H1 (cell line): ENCODE results near the gene CHMP4A. TPM values are rescaled to one million over a fixed set of nuclear protein-coding genes. Genes with fewer than 3 reads are reported as not detected.
A peak's percentile ranks its signal among the peaks of the same experiment; 100 is the strongest.
"Not testable (repeated sequence)": the region's sequence is repeated elsewhere in the genome, so short reads cannot be mapped to it uniquely, and the experiment has no call there.

Experiments used
- CTCF ChIA-PET: fragments of 300-600 bp; sonication (Branson Sonifier 250); formaldehyde crosslinking; loops from one replicate; lab custom pipeline; 2021; ENCODE audit not compliant: partially characterized antibody; lab: Charles Lee
- POLR2A ChIA-PET: fragments of 300-600 bp; sonication (Branson Sonifier 250); formaldehyde crosslinking; loops from one replicate; lab custom pipeline; 2021; ENCODE audit warnings: inconsistent platforms; ENCODE audit not compliant: partially characterized antibody; lab: Charles Lee
- DNase-seq, 2 experiments: peaks; one replicate each; pipeline versions ENCODE4 v3.0.0 to v3.0.0-alpha.2; 2010 to 2022; ENCODE audit warnings: low spot score in 2 of 2, low read depth in 1 of 2, mixed read lengths in 1 of 2
- FAIRE-seq: peaks from 2 replicates; lab custom pipeline; 2011; peaks lifted over from hg19 to GRCh38; lab: Jason Lieb, UNC
- H2AFZ ChIP-seq: 2 replicates; pipeline ENCODE4 v1.8.1; 2012; ENCODE audit warnings: low read length, inconsistent platforms
- H2AK5ac ChIP-seq: 2 replicates; pipeline ENCODE4 v1.6.1; 2013; ENCODE audit warnings: low read depth, low read length
- H2BK120ac ChIP-seq: replicated peaks from 2 replicates; pipeline ENCODE3; 2013; ENCODE audit warnings: low read depth, low read length, inconsistent platforms
- H2BK12ac ChIP-seq: 2 replicates; pipeline ENCODE4 v1.6.1; 2013; ENCODE audit warnings: low read depth, low read length
- H2BK15ac ChIP-seq: 2 replicates; pipeline ENCODE4 v1.6.1; 2013; ENCODE audit warnings: low read length
- H2BK20ac ChIP-seq: 2 replicates; pipeline ENCODE4 v1.6.1; 2013; ENCODE audit warnings: low read length
- H2BK5ac ChIP-seq: 2 replicates; pipeline ENCODE4 v1.6.1; 2013; ENCODE audit warnings: low read depth, low read length
- H3K14ac ChIP-seq: 2 replicates; pipeline ENCODE4 v1.6.1; 2013; ENCODE audit warnings: inconsistent platforms; ENCODE audit not compliant: insufficient read length
- H3K18ac ChIP-seq: 2 replicates; pipeline ENCODE4 v1.6.1; 2013; ENCODE audit warnings: low read length; ENCODE audit errors: extremely low read depth
- H3K23ac ChIP-seq: 2 replicates; pipeline ENCODE4 v1.6.1; 2013; ENCODE audit warnings: inconsistent platforms; ENCODE audit not compliant: insufficient read length
- H3K23me2 ChIP-seq: 2 replicates; pipeline ENCODE4 v1.6.1; 2013; ENCODE audit warnings: low read depth, low read length
- H3K27ac ChIP-seq: 2 replicates; pipeline ENCODE4 v1.6.1; 2011; ENCODE audit warnings: low read depth, low read length, inconsistent platforms
- H3K27me3 ChIP-seq, 4 experiments: replicated peaks in 1 of 4; 1 replicate in 1 of 4; 2 replicates in 3 of 4; pipeline versions ENCODE4 v1.6.1 to v1.8.1; 2011 to 2013; ENCODE audit warnings: low read length in 3 of 4, mild to moderate bottlenecking in 3 of 4, inconsistent platforms in 2 of 4, mixed read lengths in 2 of 4, moderate library complexity in 1 of 4; ENCODE audit not compliant: control insufficient read depth in 3 of 4, insufficient read depth in 3 of 4; ENCODE audit errors: extremely low read depth in 1 of 4
- H3K36me3 ChIP-seq, 4 experiments: 2 replicates each; pipeline versions ENCODE4 v1.6.1 to v1.8.1; 2011 to 2013; ENCODE audit warnings: mild to moderate bottlenecking in 4 of 4, low read length in 3 of 4, moderate library complexity in 2 of 4, control low read depth in 1 of 4, inconsistent platforms in 1 of 4; ENCODE audit not compliant: insufficient read depth in 4 of 4, control insufficient read depth in 2 of 4
- H3K4ac ChIP-seq: replicated peaks from 2 replicates; pipeline ENCODE3; 2013; ENCODE audit warnings: low read length, low read depth, mixed read lengths, inconsistent platforms; ENCODE audit not compliant: insufficient read length
- H3K4me1 ChIP-seq, 4 experiments: replicated peaks in 1 of 4; 1 replicate in 1 of 4; 2 replicates in 3 of 4; pipeline versions ENCODE4 v1.6.1 to v1.8.1; 2011 to 2013; ENCODE audit warnings: low read length in 3 of 4, inconsistent platforms in 2 of 4, mixed read lengths in 1 of 4; ENCODE audit not compliant: insufficient read depth in 4 of 4, control insufficient read depth in 3 of 4
- H3K4me2 ChIP-seq, 2 experiments: 2 replicates each; pipeline versions ENCODE4 v1.6.1 to v1.8.1; 2011 to 2013; ENCODE audit warnings: low read depth in 2 of 2, low read length in 2 of 2, control low read depth in 1 of 2, inconsistent platforms in 1 of 2, mild to moderate bottlenecking in 1 of 2; ENCODE audit not compliant: insufficient read depth in 1 of 2
- H3K4me3 ChIP-seq, 4 experiments: fragments of 200-600, 300-600 bp in 1 of 4; sonication (generic), shearing (Covaris generic), sonication (Bioruptor Twin) in 1 of 4; 2 replicates each; pipeline versions ENCODE4 v1.5.1 to v1.8.1; 2011 to 2016; ENCODE audit warnings: low read length in 4 of 4, low read depth in 3 of 4, control low read depth in 2 of 4, inconsistent platforms in 2 of 4, mild to moderate bottlenecking in 2 of 4, mixed read lengths in 1 of 4, moderate library complexity in 1 of 4; ENCODE audit not compliant: insufficient read depth in 2 of 4; ENCODE audit errors: extremely low read depth in 1 of 4
- H3K56ac ChIP-seq: replicated peaks from 2 replicates; pipeline ENCODE3; 2013; ENCODE audit warnings: low read depth, mild to moderate bottlenecking, mixed read lengths, low read length, inconsistent platforms; ENCODE audit not compliant: insufficient read length
- H3K79me1 ChIP-seq: 2 replicates; pipeline ENCODE4 v1.6.1; 2013; ENCODE audit warnings: low read depth, low read length, control low read depth
- H3K79me2 ChIP-seq, 2 experiments: 2 replicates each; pipeline versions ENCODE4 v1.6.1 to v1.8.1; 2012 to 2013; ENCODE audit warnings: low read length in 2 of 2, mild to moderate bottlenecking in 2 of 2, inconsistent platforms in 1 of 2; ENCODE audit not compliant: insufficient read depth in 2 of 2, control insufficient read depth in 1 of 2
- H3K9ac ChIP-seq, 4 experiments: replicated peaks in 1 of 4; 1 replicate in 1 of 4; 2 replicates in 3 of 4; pipeline versions ENCODE4 v1.6.1 to v1.8.1; 2011 to 2013; ENCODE audit warnings: low read depth in 3 of 4, low read length in 3 of 4, control low read depth in 2 of 4, mild to moderate bottlenecking in 2 of 4, moderate library complexity in 2 of 4, inconsistent platforms in 1 of 4; ENCODE audit errors: extremely low read depth in 1 of 4
- H3K9me3 ChIP-seq, 2 experiments: 2 replicates each; pipeline versions ENCODE4 v1.6.1 to v1.8.1; 2012 to 2013; ENCODE audit warnings: mild to moderate bottlenecking in 2 of 2, moderate library complexity in 2 of 2, control low read depth in 1 of 2, inconsistent platforms in 1 of 2, low read depth in 1 of 2, low read length in 1 of 2, mixed read lengths in 1 of 2; ENCODE audit not compliant: insufficient read depth in 2 of 2
- H4K20me1 ChIP-seq, 2 experiments: replicated peaks in 1 of 2; 2 replicates each; pipeline versions ENCODE3 to v1.8.1; 2011 to 2013; ENCODE audit warnings: inconsistent platforms in 2 of 2, low read length in 2 of 2, mild to moderate bottlenecking in 1 of 2; ENCODE audit not compliant: insufficient read depth in 2 of 2, control insufficient read depth in 1 of 2
- H4K5ac ChIP-seq: 2 replicates; pipeline ENCODE4 v1.6.1; 2013; ENCODE audit warnings: low read length, low read depth, mixed read lengths, inconsistent platforms; ENCODE audit not compliant: insufficient read length
- H4K8ac ChIP-seq: 2 replicates; pipeline ENCODE4 v1.8.0; 2013; ENCODE audit warnings: mild to moderate bottlenecking, moderate library complexity, low read length, inconsistent platforms; ENCODE audit not compliant: insufficient read depth; ENCODE audit errors: extremely low read depth
- H4K91ac ChIP-seq: replicated peaks from 2 replicates; pipeline ENCODE3; 2013; ENCODE audit warnings: low read length, mixed read lengths, inconsistent platforms; ENCODE audit not compliant: insufficient read length
- WGBS, 2 experiments: shearing (Covaris generic) in 1 of 2; methylation state at CpG; one replicate each; pipeline versions ENCODE4 v1.1.6 to v1.1.7; 2013 to 2015; ENCODE audit warnings: low lambda C conversion rate in 2 of 2, mixed read lengths in 2 of 2, inconsistent platforms in 1 of 2, low coverage in 1 of 2, missing lambda C conversion rate in 1 of 2; ENCODE audit not compliant: insufficient replicate concordance in 2 of 2, insufficient coverage in 1 of 2, insufficient read length in 1 of 2; ENCODE audit errors: extremely low coverage in 1 of 2, missing lambda C conversion rate in 1 of 2; 5-methylcytosine and 5-hydroxymethylcytosine counted together
- polyA plus RNA-seq, 7 experiments: library from polyadenylated mRNA; depleted of rRNA in 3 of 7; stranded (reverse) in 5 of 7; unstranded in 2 of 7; fragments of >200 nt in 5 of 7; fragments of 200-250 nt in 2 of 7; gene quantifications; 1 replicate in 5 of 7; 2 replicates in 1 of 7; 4 replicates in 1 of 7; pipeline versions ENCODE4 v1.2.1 to v1.2.3, GENCODE V29; 2011 to 2013; ENCODE audit warnings: missing spikeins in 2 of 7, mixed read lengths in 2 of 7
- total RNA-seq: library from RNA; stranded (reverse); fragmentation: NEBNext Ultra II Directional; extraction: Animal tissue kit (Norgen Biotek cat#: 25700); gene quantifications from 2 replicates; pipeline ENCODE4 v1.2.1, GENCODE V29; 2021

Gene CHMP4A
- total and polyA plus RNA-seq, 2 of the 8 experiments (the other 6 are each of a cell fraction or from before 2014, with no cell fraction given): 32.9 to 37.6 TPM

- FAIRE-seq, H2AK5ac ChIP-seq: not testable (repeated sequence)
Measured at GRCh38 chr14:24202538-24202937, 10.8 kb downstream of the CHMP4A start.

More at GRCh38 chr14:24202538-24202937, 10.8 kb downstream of the CHMP4A start:
- not testable (repeated sequence) for H3K4me1 ChIP-seq, DNase-seq, H3K18ac ChIP-seq, H3K23ac ChIP-seq, H3K27me3 ChIP-seq, H2BK120ac ChIP-seq, H2AFZ ChIP-seq, H2BK12ac ChIP-seq, H3K56ac ChIP-seq, H4K8ac ChIP-seq, H4K20me1 ChIP-seq, H2BK20ac ChIP-seq, H3K79me1 ChIP-seq, H3K79me2 ChIP-seq, H3K4ac ChIP-seq, H3K9ac ChIP-seq, H4K5ac ChIP-seq, H3K23me2 ChIP-seq, H3K9me3 ChIP-seq, H4K91ac ChIP-seq, H3K14ac ChIP-seq, H2BK15ac ChIP-seq
- H3K36me3 ChIP-seq: peaks cover 9 to 34% (median 22%) of the 10 kb centered on the region in 4 experiments; a peak in 7 of 8 replicates
- H3K4me2 ChIP-seq: peak overlapping the region; percentile 38 to 45; a peak in 1 of 4 replicates
- 0 out of 2 replicates have a peak overlapping the region, but pooled peaks have one; percentile 89 for H2BK5ac ChIP-seq
- CTCF ChIA-PET: interaction anchor here (1.0 to 2.3 kb wide), 2 partner anchors 12 to 14 kb away, joined by 3 to 9 read pairs; partner anchors contain the start of gene CHMP4A
- WGBS, 2 experiments: 45% methylated on average over 8 of the region's 8 CpGs; no CpG with 5 or more reads in 1 of the 2 experiments
- peak overlapping the region in 1 of 4 experiments; percentile 36; a peak in 2 of 8 replicates for H3K4me3 ChIP-seq
- POLR2A ChIA-PET: interaction anchor here (0.9 to 5.0 kb wide), 7 partner anchors 11 to 40 kb away, joined by 3 to 24 read pairs (median 6); partner anchors contain the start of genes CHMP4A, IPO4, MDP1 and REC8
- peak overlapping the region; percentile 63; the same call in 1 of the 2 replicates for H3K27ac ChIP-seq
